GM20431 (cell line): ENCODE data around the gene FGD6.
"Not testable (repeated sequence)": the region's sequence is repeated elsewhere in the genome, so short reads cannot be mapped to it uniquely, and the experiment has no call there.

ENCODE experiments used
- in situ Hi-C: fragments of 300-500 bp; cut with MseI, MboI; formaldehyde crosslinking; loops from one replicate; pipeline ENCODE4 v1.15.0; 2020; ENCODE audit warnings: low sequenced_read_pairs; ENCODE audit not compliant: unreplicated experiment

FGD6 gene

GRCh38 chr12:95207407-95207806, 9.9 kb downstream of the FGD6 start:
- in situ Hi-C loops: no loop called here

DNA sequence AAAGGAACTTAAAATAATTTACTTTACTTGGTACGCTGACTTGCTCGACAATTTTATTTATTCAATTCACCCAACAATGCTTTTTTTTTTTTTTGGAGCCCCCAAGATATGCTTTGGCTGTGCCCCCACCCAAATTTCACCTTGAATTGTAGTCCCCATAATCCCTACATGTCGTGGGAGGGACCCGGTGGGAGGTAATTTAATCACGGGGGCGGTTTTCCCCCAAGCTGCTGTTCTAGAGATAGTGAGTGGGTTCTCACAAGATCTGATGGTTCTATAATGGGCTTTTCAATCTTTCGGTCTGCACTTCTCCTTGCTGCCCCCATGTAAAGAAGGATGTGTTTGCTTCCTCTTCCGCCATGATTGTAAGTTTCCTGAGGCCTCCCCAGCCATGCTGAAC, 10.4 kb downstream of the FGD6 start:
- in situ Hi-C loops: no loop called here

- in situ Hi-C loops: no loop called here
Measured at GRCh38 chr12:95205685-95206084, 11.6 kb downstream of the FGD6 start.

GRCh38 chr12:95205016-95205624, 12.1 kb downstream of the FGD6 start:
- in situ Hi-C loops: no loop called here

GRCh38 chr12:95204141-95204866, 13.0 kb downstream of the FGD6 start:
- in situ Hi-C loops: no loop called here

GRCh38 chr12:95203487-95204030, 13.7 kb downstream of the FGD6 start:
- in situ Hi-C loops: no loop called here

GRCh38 chr12:95202691-95203486, 14.4 kb downstream of the FGD6 start:
- in situ Hi-C loops: no loop called here

- in situ Hi-C loops: no loop called here
Measured at GRCh38 chr12:95201056-95201670, 16.1 kb downstream of the FGD6 start.

DNA sequence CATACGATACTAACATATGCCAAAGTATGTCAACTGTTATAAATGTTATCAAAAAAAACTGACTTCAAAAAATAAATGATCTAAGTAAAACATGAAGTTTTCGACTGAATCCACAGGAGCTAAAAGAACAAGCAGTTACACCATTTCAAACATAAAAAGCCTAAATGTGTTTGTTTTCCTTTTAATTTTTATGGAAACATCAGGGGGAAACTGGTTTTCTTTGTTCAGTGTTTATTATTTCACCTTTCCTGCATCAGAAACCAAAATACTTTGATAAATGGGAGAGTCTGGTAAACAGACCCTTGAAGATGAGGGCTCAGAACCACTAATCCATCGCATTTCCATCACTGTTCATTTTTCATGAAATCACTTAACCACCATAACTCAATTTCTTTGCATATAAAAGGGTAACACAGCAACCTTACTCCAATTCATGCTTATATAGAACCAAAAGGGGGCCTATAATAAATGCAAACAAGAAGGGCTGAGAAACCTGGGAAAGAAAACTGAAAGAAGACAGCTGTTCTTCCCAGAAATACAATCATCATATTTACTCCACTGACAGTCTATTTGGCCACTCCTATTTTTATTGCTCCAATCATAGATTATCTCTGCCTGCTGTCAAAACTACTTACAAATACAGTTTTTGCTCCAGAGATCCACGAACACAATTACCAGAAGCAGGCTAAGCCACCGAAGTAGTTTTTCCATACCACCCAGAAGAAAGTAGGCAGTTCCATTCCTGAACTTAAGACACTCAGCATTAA, 17.0 kb downstream of the FGD6 start:
- in situ Hi-C loops: no loop called here

GRCh38 chr12:95198914-95199313, 18.4 kb downstream of the FGD6 start:
- in situ Hi-C loops: no loop called here

DNA sequence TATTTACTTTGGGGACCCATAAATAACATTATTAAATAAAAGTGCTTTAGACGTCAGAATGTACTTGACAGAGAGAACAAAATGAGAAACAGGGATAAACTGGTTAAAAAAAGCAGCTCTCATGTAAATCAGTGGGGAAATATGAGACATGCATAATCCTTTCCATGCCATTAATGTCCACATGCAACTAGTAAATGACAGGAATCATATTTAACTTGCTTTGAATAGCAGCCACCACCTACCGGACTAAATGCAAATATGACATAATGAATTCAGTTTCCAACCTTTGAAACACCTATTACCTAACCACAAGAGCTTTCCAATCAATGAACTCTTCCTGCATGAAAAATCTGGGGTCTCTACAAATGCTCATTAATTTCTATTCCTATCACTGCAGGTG, 19.6 kb downstream of the FGD6 start:
- in situ Hi-C loops: no loop called here

GRCh38 chr12:95196875-95197569, 20.2 kb downstream of the FGD6 start:
- in situ Hi-C loops: not testable (repeated sequence)

DNA sequence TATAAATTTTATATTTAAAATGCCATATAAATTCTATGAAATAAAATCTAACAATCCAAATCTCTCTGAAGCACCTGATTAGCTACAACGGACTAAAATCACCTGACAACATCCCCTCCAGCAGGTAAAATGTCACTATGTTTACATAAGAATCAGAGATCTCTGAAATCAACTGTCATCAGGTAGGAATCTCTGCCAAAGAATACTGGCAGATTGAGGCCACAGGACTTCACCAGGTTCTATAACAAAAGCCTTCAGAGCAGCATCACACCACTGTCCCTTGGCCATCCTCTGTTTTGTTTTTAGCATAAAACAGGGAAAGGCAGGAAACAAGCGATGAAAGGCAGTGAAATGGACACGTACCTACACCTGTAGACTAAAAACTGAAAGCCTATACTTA, 22.1 kb downstream of the FGD6 start:
- in situ Hi-C loops: no loop called here

DNA sequence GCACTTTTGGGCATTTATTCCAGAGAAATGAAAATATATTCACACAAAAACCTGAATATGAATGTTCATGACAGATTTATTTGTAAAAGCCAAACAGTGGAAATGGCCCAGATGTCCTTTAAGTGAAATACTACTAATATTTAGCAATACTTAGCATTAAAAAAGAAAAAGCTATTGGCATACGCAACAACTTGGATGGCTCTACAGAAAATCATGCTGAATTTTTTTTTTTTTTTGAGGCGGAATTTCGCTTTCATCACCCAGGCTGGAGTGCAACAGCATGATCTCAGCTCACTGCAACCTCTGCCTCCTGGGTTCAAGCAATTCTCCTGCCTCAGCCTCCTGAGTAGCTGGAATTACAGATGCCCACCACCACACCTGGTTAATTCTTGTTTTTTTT, 24.1 kb downstream of the FGD6 start:
- in situ Hi-C loops: no loop called here

GRCh38 chr12:95192271-95192670, 25.0 kb downstream of the FGD6 start:
- in situ Hi-C loops: no loop called here

GRCh38 chr12:95191060-95191696, 26.1 kb downstream of the FGD6 start:
- in situ Hi-C loops: no loop called here

- in situ Hi-C loops: no loop called here
Measured at GRCh38 chr12:95187865-95188415, 29.3 kb downstream of the FGD6 start.

GRCh38 chr12:95185854-95186253, 31.4 kb downstream of the FGD6 start:
- in situ Hi-C loops: no loop called here
